ENCODE measurements around the gene RPTOR.

RPTOR gene

DNA sequence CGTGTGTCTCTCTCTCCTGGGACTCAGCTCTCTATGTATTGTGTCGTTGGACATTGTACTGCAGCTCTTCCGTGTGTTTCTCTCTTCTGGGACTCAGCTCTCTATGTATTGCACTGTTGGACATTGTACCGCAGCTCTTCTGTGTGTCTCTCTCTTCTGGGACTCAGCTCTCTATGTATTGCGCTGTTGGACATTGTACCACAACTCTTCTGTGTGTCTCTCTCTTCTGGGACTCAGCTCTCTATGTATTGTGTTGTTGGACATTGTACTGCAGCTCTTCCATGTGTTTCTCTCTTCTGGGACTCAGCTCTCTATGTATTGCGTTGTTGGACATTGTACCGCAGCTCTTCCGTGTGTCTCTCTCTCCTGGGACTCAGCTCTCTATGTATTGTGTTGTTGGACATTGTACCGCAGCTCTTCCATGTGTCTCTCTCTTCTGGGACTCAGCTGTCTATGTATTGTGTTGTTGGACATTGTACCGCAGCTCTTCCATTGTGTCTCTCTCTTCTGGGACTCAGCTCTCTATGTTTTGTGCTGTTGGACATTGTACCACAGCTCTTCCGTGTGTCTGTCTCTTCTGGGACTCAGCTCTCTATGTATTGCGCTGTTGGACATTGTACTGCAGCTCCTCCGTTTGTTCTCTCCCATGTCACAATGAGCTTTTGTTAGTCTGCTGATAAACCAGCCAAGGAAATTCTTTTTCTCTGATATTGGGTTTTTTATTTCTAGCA lies 84.8 kb downstream of the RPTOR start:
- Histone ChIP-seq H3K36me3 (peaks cover 23 to 51% (median 35%) of the 10 kb centered on the region in 11 experiments; a peak in 21 of 22 replicates), H4K20me1 (peaks cover 68 to 95% (median 78%) of the 10 kb centered on the region in 11 experiments; a peak in 21 of 22 replicates), H3K9me3 (replicated peaks in 1 of 11) (peaks cover 0 to 5% (median 0%) of the 10 kb centered on the region in 11 experiments; a peak in 2 of 22 replicates), H3K27ac (no peak overlapping the region), H3K27me3 (no peaks in the 10 kb centered on the region), H3K4me3 (no peak overlapping the region), H3K4me2 (no peak overlapping the region), H3K9ac (no peak overlapping the region), H3K4me1 (peaks cover 0 to 17% (median 0%) of the 10 kb centered on the region in 10 experiments; a peak in 8 of 20 replicates)
- no peak for TF ChIP-seq Cebpa-rat (IDR thresholded peaks at IDR 0.05)

DNA sequence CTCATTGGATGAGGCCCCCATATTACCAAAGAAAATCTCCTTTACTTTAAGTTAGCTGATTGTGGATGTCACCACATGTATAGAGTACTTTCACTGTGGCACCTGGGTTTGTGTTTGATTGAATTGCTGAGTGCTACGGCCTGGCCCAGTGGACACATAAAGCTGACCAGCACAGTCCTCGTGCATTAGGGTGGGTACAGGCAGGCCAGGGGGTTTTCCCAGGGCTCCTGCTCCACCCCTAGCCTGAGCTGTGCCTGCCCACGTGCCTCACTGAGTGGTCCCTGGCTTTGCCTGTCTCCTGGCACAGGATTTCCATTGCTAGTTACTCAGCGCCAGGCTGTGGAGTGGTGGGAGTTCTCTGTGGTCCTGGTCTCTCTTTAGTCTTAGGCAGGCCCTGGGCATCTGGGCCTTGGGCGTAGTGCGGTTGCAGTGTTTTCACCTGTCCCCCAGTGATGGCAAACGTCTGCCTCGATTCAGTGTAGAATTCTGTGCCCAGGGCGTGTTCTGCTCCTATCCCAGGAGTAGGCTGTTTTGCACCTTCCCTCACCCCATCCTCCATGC lies 86.0 kb downstream of the RPTOR start:
- peaks cover 18 to 46% (median 30%) of the 10 kb centered on the region in 11 experiments; a peak in 21 of 22 replicates for H3K36me3 ChIP-seq
- peaks cover 0 to 5% (median 0%) of the 10 kb centered on the region in 11 experiments; a peak in 2 of 22 replicates for H3K9me3 ChIP-seq (replicated peaks in 1 of 11)
- no peaks in the 10 kb centered on the region for H3K27me3 ChIP-seq
- no peak overlapping the region for H3K4me3 ChIP-seq
- H3K4me1 ChIP-seq = peaks cover 0 to 17% (median 0%) of the 10 kb centered on the region in 10 experiments; a peak in 8 of 20 replicates
- peaks cover 69 to 95% (median 78%) of the 10 kb centered on the region in 11 experiments; a peak in 21 of 22 replicates for H4K20me1 ChIP-seq
- H3K27ac ChIP-seq = no peak overlapping the region
- H3K4me2 ChIP-seq = no peak overlapping the region
- no peak overlapping the region for H3K9ac ChIP-seq
- TF ChIP-seq Cebpa-rat (IDR thresholded peaks at IDR 0.05) = no peak

DNA sequence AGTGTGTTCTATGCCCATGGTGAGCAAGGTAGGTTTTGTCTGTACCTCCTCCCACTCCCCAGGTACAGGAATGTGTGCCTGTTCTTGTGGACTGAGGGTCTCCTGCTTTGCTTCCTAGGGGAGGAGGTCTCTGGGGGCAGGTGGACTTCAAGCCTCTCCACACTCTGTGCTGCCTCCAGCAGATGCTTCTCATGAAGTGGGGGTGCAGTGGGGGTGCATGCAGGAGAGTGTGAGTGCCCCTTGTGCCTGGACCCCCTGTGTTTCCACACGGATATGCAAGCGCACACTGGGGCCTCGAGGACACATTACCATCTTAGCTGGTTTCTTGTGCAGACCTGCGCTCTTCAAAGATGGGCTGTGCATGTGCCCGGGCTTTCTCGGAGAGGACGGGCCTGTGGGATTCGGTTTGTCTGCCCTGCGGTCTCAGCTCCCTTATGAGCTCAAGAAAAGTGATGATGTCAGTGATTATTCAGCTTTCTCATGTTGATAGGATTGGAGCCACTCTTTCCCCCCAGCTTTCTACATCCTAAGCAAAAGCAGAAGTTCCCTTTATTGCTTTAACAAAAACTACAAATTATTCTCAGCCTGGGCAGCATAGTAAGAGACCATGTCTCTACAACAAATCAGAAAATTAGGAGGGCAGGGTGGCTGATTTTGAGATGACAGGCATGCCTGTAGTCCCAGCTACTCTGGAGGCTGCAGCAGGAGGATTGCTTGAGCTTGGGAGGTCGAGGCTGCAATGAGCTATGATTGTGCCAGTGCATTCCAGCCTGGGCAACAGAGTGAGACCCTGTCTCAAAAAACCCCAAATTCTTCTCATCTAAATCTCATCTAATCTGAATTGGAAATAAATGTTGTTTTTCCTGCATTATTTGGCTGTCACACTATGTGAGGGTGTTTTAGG lies 86.8 kb downstream of the RPTOR start:
- no peak for TF ChIP-seq Cebpa-rat (IDR thresholded peaks at IDR 0.05)
- Histone ChIP-seq H3K27me3 (no peaks in the 10 kb centered on the region), H4K20me1 (peaks cover 74 to 96% (median 83%) of the 10 kb centered on the region in 11 experiments; a peak in 21 of 22 replicates), H3K4me2 (peak overlapping the region in 3 of 11 experiments; percentile 6 to 45 (median 26); a peak in 5 of 22 replicates), H3K27ac (no peak overlapping the region), H3K4me1 (peaks cover 0 to 17% (median 0%) of the 10 kb centered on the region in 10 experiments; a peak in 8 of 20 replicates), H3K4me3 (no peak overlapping the region), H3K9me3 (replicated peaks in 1 of 11) (peaks cover 0 to 5% (median 0%) of the 10 kb centered on the region in 11 experiments; a peak in 2 of 22 replicates), H3K36me3 (peaks cover 11 to 38% (median 22%) of the 10 kb centered on the region in 11 experiments; a peak in 21 of 22 replicates), H3K9ac (no peak overlapping the region)

DNA sequence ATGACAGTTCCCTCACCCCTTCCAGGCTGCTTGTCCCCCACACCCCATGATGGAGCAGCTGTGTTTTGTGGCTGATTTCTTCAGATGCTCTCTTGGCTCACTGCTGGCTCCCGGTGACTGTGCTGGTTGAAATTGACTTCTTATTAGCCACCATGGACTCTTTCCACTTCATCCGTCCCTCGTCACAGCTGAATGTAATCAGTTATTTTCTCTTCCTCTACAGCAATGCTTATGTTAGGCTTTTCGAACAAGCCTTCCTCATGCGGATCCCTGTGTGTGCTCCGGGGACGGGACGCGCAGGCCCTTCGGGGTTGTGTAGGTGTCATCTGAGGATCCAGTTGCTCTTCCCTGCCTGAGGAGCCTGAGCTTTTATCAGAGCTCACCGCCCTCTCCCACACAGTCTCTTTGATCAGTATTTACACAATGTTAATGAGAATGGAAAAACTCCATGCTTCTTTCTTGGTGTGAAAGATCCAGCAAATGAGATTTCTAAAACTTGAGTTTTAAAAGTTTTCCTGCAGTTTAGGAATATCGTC lies 87.5 kb downstream of the RPTOR start:
- H3K27ac ChIP-seq = no peak overlapping the region
- H3K9ac ChIP-seq = no peak overlapping the region
- H3K36me3 ChIP-seq = peaks cover 4 to 32% (median 15%) of the 10 kb centered on the region in 11 experiments; a peak in 15 of 22 replicates
- no peaks in the 10 kb centered on the region for H3K27me3 ChIP-seq
- H3K4me2 ChIP-seq = peak overlapping the region in 3 of 11 experiments; percentile 6 to 45 (median 26); a peak in 3 of 22 replicates
- TF ChIP-seq Cebpa-rat (IDR thresholded peaks at IDR 0.05) = no peak
- H3K4me3 ChIP-seq = no peak overlapping the region
- H3K4me1 ChIP-seq = peaks cover 0 to 17% (median 4%) of the 10 kb centered on the region in 10 experiments; a peak in 9 of 20 replicates
- peaks cover 0 to 5% (median 0%) of the 10 kb centered on the region in 11 experiments; a peak in 2 of 22 replicates for H3K9me3 ChIP-seq (replicated peaks in 1 of 11)
- H4K20me1 ChIP-seq = peaks cover 82 to 97% (median 89%) of the 10 kb centered on the region in 11 experiments; a peak in 21 of 22 replicates

DNA sequence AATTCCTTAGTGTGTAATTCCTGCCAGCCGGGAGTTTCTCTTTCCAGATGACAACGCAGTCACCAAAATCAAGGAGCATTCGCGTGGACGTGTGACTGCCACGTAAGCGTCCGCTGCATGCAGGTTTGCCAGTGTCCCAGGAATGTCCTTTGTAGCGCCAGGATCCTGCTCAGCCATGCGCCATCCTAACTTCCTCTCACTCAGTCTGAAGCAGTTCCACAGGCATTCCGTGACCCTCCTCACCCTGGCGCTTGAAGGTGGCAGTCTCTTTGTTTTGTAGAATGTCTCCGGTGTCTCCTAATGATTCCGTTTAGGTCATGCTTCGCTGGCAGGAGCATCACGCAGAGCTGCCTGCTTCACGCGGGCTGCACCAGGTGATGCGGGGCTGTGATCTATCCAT lies 88.6 kb downstream of the RPTOR start:
- no peak overlapping the region for H3K4me3 ChIP-seq
- peaks cover 91 to 100% (median 97%) of the 10 kb centered on the region in 11 experiments; a peak in 21 of 22 replicates for H4K20me1 ChIP-seq
- H3K27ac ChIP-seq = no peak overlapping the region
- H3K36me3 ChIP-seq = peaks cover 0 to 34% (median 10%) of the 10 kb centered on the region in 11 experiments; a peak in 12 of 22 replicates
- H3K4me1 ChIP-seq = peaks cover 0 to 17% (median 8%) of the 10 kb centered on the region in 10 experiments; a peak in 9 of 20 replicates
- H3K4me2 ChIP-seq = no peak overlapping the region
- H3K9me3 ChIP-seq (replicated peaks in 1 of 11) = peaks cover 0 to 5% (median 0%) of the 10 kb centered on the region in 11 experiments; a peak in 2 of 22 replicates
- no peak for TF ChIP-seq Cebpa-rat (IDR thresholded peaks at IDR 0.05)
- no peaks in the 10 kb centered on the region for H3K27me3 ChIP-seq
- no peak overlapping the region for H3K9ac ChIP-seq

DNA sequence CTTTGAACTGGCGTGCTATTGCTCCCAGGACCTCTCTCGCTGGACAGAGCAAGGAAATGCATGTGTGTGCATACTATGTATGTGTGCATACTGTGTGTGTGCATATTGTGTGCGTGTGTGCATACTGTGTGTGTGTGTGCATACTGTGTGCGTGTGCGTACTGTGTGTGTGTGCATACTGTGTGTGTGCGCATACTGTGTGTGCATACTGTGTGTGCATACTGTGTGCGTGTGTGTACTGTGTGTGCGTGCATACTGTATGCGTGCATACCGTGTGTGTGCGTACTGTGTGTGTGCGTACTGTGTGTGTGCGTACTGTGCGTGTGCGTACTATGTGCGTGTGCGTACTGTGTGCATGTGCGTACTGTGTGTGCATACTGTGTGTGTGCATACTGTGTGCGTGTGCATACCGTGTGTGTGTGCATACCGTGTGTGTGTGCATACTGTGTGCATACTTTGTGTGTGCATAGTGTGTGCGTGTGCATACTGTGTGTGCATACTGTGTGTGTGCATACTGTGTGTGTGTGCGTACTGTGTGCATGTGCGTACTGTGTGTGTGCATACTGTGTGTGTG lies 89.4 kb downstream of the RPTOR start:
- H4K20me1 ChIP-seq = peaks cover 82 to 100% (median 99%) of the 10 kb centered on the region in 11 experiments; a peak in 21 of 22 replicates
- H3K27me3 ChIP-seq = no peaks in the 10 kb centered on the region
- H3K27ac ChIP-seq = no peak overlapping the region
- peaks cover 0 to 5% (median 0%) of the 10 kb centered on the region in 11 experiments; a peak in 2 of 22 replicates for H3K9me3 ChIP-seq (replicated peaks in 1 of 11)
- no peak for TF ChIP-seq Cebpa-rat (IDR thresholded peaks at IDR 0.05)
- peaks cover 0 to 17% (median 8%) of the 10 kb centered on the region in 10 experiments; a peak in 9 of 20 replicates for H3K4me1 ChIP-seq
- peaks cover 0 to 31% (median 10%) of the 10 kb centered on the region in 11 experiments; a peak in 11 of 22 replicates for H3K36me3 ChIP-seq
- H3K9ac ChIP-seq = no peak overlapping the region
- H3K4me3 ChIP-seq = no peak overlapping the region
- no peak overlapping the region for H3K4me2 ChIP-seq

DNA sequence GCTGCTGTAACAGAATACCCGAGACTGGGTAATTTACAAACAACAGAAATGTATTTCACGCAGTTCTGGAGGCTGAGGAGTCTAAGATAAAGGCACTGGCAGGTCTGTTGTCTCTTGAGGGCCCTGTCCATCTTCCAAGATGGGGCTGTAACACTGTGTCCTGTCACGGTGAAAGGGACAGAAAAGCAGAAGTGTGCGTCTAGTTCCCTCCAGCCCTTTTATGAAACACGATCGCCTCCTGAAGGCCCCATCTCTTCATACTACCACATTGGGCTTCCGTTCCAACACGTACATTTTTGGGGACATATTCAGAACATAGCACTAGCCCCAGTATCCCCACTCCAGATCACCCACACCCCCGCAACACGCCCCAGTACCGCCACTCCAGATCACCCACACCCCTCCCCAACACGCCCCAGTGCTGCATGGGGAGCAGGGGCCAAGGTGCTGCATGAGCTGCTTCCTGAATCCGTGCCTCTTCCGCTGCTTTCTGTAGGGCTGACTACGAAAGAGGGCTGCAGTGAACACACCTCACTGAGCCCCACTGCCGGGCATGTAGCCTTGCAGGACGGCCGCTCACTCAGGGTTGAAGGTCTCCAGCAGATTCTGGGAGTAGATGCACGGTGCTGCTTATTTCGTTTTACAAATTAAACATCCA lies 91.9 kb downstream of the RPTOR start:
- no peak for TF ChIP-seq Cebpa-rat (IDR thresholded peaks at IDR 0.05)

More for the DNA sequence above, 91.9 kb downstream of the RPTOR start:
- Histone ChIP-seq H3K4me1 (peaks cover 0 to 13% (median 7%) of the 10 kb centered on the region in 10 experiments; a peak in 10 of 20 replicates), H3K27me3 (no peaks in the 10 kb centered on the region), H3K27ac (no peak overlapping the region), H3K9ac (no peak overlapping the region), H3K4me2 (no peak overlapping the region), H3K4me3 (no peak overlapping the region), H3K9me3 (replicated peaks in 1 of 11) (no peaks in the 10 kb centered on the region), H4K20me1 (peaks cover 73 to 100% (median 93%) of the 10 kb centered on the region in 11 experiments; a peak in 21 of 22 replicates), H3K36me3 (peaks cover 0 to 48% (median 15%) of the 10 kb centered on the region in 11 experiments; a peak in 12 of 22 replicates)

All from BLaER1 treated with 17β-estradiol and CSF1 and Interleukin-3, amounts not matched to agents 10 nM and 100 nM (cell line).